Cardiac fibroblast (primary cell): ENCODE results near the gene KCNMA1.

Experiments used
- DNase-seq, 2 donors: peaks; one replicate each; pipeline versions ENCODE4 v3.0.0 to v3.0.0-alpha.2; 2010; ENCODE audit warnings: low read depth in 2 of 2
- H3K4me3 ChIP-seq, 2 donors: replicated peaks in 1 of 2; 1 replicate in 1 of 2; 2 replicates in 1 of 2; pipeline ENCODE4 v1.5.1; 2011; ENCODE audit warnings: low read depth in 2 of 2, low read length in 2 of 2, mild to moderate bottlenecking in 2 of 2, moderate library complexity in 1 of 2
- CTCF ChIP-seq: IDR thresholded peaks from one replicate; pipeline ENCODE4 v1.5.1; 2011; ENCODE audit warnings: low read depth, mild to moderate bottlenecking, low read length, inconsistent platforms

KCNMA1 gene

GRCh38 chr10:77105761-77106221 lies 531.8 kb downstream of the KCNMA1 start:
- DNase-seq: peak; percentile 13 to 67

GRCh38 chr10:77104459-77104980 lies 533.1 kb downstream of the KCNMA1 start:
- no peak for TF ChIP-seq CTCF
- DNase-seq: peak; percentile 74 to 93
- H3K4me3 ChIP-seq: no peak overlapping the region

More at GRCh38 chr10:77105761-77106221, 531.8 kb downstream of the KCNMA1 start:
- no peak overlapping the region for H3K4me3 ChIP-seq
- no peak for TF ChIP-seq CTCF

DNA sequence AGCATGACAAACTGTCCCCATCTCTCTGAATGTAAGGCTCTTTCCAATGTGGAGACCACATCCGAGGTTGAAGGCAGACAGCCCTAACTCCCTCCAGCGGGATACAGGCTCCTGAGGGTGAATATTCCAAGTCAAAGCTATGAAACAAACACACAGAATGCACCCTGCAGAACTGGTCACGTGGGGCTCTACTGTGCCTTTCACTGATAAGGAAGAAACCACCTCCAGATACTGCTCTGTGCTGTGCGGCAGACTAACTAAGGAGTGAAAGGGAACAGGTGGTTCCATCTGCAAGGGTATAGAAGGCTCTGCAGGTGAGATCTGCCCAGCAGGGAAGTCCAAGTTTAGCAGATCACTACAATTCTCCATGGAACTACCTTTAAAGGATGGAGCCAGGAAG lies 534.4 kb downstream of the KCNMA1 start:
- no peak overlapping the region for H3K4me3 ChIP-seq
- TF ChIP-seq CTCF: no peak
- no peak for DNase-seq

DNA sequence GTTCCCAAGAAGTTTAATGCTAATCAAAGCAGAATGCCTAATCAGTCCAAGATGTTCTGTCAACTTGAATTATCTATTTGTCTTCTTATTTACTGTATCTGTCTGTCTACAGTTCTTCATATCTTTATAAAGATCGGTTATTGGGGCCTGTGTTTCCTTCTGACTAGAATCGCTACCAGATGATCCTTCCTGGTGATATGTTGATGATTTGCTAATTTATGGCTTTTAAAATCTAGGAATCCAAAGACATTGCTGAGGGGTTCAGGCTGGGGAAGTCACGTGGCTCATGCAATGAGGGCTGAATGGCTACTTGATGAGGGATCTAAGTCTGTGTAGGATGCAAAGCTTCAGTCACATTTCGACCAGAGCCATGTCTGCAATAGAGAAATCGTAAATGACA lies 536.3 kb downstream of the KCNMA1 start:
- H3K4me3 ChIP-seq: no peak overlapping the region
- DNase-seq: no peak
- TF ChIP-seq CTCF: no peak

- H3K4me3 ChIP-seq: no peak overlapping the region
- no peak for TF ChIP-seq CTCF
- DNase-seq: no peak
Measured at GRCh38 chr10:77099136-77099535, 538.5 kb downstream of the KCNMA1 start.

- no peak overlapping the region for H3K4me3 ChIP-seq
- no peak for TF ChIP-seq CTCF
- no peak for DNase-seq
Measured at GRCh38 chr10:77097625-77098024, 540.0 kb downstream of the KCNMA1 start.

DNA sequence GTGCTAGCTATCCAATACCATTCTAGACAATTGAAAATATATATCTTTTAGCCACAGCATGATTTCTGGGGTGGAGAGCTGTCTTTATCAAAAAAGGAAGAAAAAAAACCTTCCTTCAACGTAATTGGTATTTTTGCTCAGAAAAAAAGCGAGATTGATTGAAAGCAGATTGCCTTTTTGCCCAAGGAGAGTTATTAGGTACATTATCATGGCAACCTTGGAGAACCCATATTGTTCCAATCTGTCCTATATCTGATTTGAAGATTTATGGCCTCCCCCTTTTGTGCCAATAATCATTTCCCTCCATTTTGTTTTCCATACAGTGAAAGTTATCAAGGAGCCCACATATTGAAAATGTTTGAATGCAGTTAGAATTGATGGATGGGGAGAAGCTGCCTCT lies 544.5 kb downstream of the KCNMA1 start:
- no peak overlapping the region for H3K4me3 ChIP-seq
- DNase-seq: no peak
- TF ChIP-seq CTCF: no peak
